GM18526 (cell line): ENCODE results near the gene SOX6.

Experiments
- POLR2A ChIP-seq: IDR thresholded peaks from 3 replicates; pipeline ENCODE4 v1.6.1; 2011; ENCODE audit not compliant: insufficient read length; ENCODE audit errors: extremely low read depth

SOX6 gene

GRCh38 chr11:16013242-16013641 lies 343.1 kb downstream of the SOX6 start:
- TF ChIP-seq POLR2A, result no peak

- no peak for TF ChIP-seq POLR2A
These were observed 344.1 kb downstream of the SOX6 start for GRCh38 chr11:16012125-16012751.

- no peak for TF ChIP-seq POLR2A
These were observed 344.9 kb downstream of the SOX6 start for GRCh38 chr11:16011396-16011795.

GRCh38 chr11:16009021-16009420 lies 347.3 kb downstream of the SOX6 start:
- TF ChIP-seq POLR2A, result no peak

GRCh38 chr11:16007514-16007913 lies 348.8 kb downstream of the SOX6 start:
- TF ChIP-seq POLR2A, result no peak

- no peak for TF ChIP-seq POLR2A
These were observed 353.4 kb downstream of the SOX6 start for GRCh38 chr11:16002942-16003341.

GRCh38 chr11:16001899-16002426 lies 354.4 kb downstream of the SOX6 start:
- TF ChIP-seq POLR2A, result no peak

- TF ChIP-seq POLR2A, result no peak
These were observed 355.2 kb downstream of the SOX6 start for GRCh38 chr11:16001044-16001568.

GRCh38 chr11:16000065-16000464 lies 356.3 kb downstream of the SOX6 start:
- TF ChIP-seq POLR2A, result no peak

- TF ChIP-seq POLR2A, result no peak
These were observed 363.0 kb downstream of the SOX6 start for GRCh38 chr11:15993345-15993744.

- TF ChIP-seq POLR2A, result no peak
These were observed 365.1 kb downstream of the SOX6 start for GRCh38 chr11:15991215-15991614.

- no peak for TF ChIP-seq POLR2A
These were observed 366.7 kb downstream of the SOX6 start for GRCh38 chr11:15989685-15990084.

GRCh38 chr11:15988693-15989231 lies 367.6 kb downstream of the SOX6 start:
- no peak for TF ChIP-seq POLR2A

GRCh38 chr11:15988016-15988550 lies 368.3 kb downstream of the SOX6 start:
- no peak for TF ChIP-seq POLR2A

GRCh38 chr11:15987046-15987445 lies 369.3 kb downstream of the SOX6 start:
- no peak for TF ChIP-seq POLR2A

GRCh38 chr11:15985860-15986139 lies 370.5 kb downstream of the SOX6 start:
- no peak for TF ChIP-seq POLR2A
